K562 (cell line): Measurements from ENCODE around the gene CTRB1. TPM values are rescaled to one million over a fixed set of nuclear protein-coding genes. Genes with fewer than 3 reads are reported as not detected.

Experiments used
- ADNP ChIP-seq: fragments of 200-800 bp; sonication (Bioruptor generic); IDR thresholded peaks from 2 replicates; pipeline ENCODE4 v1.6.1; 2016; ENCODE audit warnings: missing genetic modification characterization, missing compliant biosample characterization
- CAMTA2 ChIP-seq: fragments of 250-450 bp; sonication (Bioruptor Pico); conservative IDR thresholded peaks from 2 replicates; pipeline ENCODE4 v1.5.1; 2022
- CHD2 ChIP-seq: IDR thresholded peaks from 2 replicates; pipeline ENCODE4 v1.6.1; 2011; ENCODE audit warnings: low read depth, low read length
- COPS2 ChIP-seq: fragments of 450-650 bp; conservative IDR thresholded peaks from 2 replicates; pipeline ENCODE4 v1.6.1; 2016; ENCODE audit warnings: mild to moderate bottlenecking, moderate library complexity
- DNMT1 ChIP-seq: fragments of 450-650 bp; IDR thresholded peaks from 2 replicates; pipeline ENCODE4 v1.6.1; 2016; ENCODE audit warnings: antibody characterized with exemption, mild to moderate bottlenecking
- FOXA3 ChIP-seq, 2 experiments: fragments of 450-650 bp in 1 of 2; sonication (generic) in 1 of 2; formaldehyde crosslinking; IDR thresholded peaks in 1 of 2; conservative IDR thresholded peaks in 1 of 2; 2 replicates each; pipeline versions ENCODE4 v1.4.0 to v1.8.0; 2020 to 2022; ENCODE audit warnings: mild to moderate bottlenecking in 2 of 2, missing genetic modification reagents in 1 of 2
- L3MBTL2 ChIP-seq: fragments of 450-650 bp; IDR thresholded peaks from 2 replicates; pipeline ENCODE4 v1.6.1; 2016; ENCODE audit warnings: mild to moderate bottlenecking, moderate library complexity
- MTA1 ChIP-seq: fragments of 450-650 bp; IDR thresholded peaks from 2 replicates; pipeline ENCODE4 v1.6.1; 2017; ENCODE audit warnings: borderline replicate concordance
- NUFIP1 ChIP-seq: fragments of 450-650 bp; IDR thresholded peaks from 2 replicates; pipeline ENCODE4 v1.6.1; 2018; ENCODE audit not compliant: partially characterized antibody
- RBM39 ChIP-seq: fragments of 200-400 bp; formaldehyde crosslinking; optimal IDR thresholded peaks from 2 replicates; pipeline ENCODE3; 2018; ENCODE audit warnings: low read depth, low read length
- RUNX1 ChIP-seq: sonication (generic); IDR thresholded peaks from 2 replicates; pipeline ENCODE4 v1.6.1; 2016; ENCODE audit warnings: antibody characterized with exemption, low read depth
- SMARCB1 ChIP-seq: IDR thresholded peaks from 2 replicates; pipeline ENCODE4 v1.6.1; 2011; ENCODE audit warnings: improper control_type of control experiment, low read depth; ENCODE audit not compliant: insufficient read length
- TRIM24 ChIP-seq, 2 experiments: fragments of 450-650 bp; IDR thresholded peaks; 2 replicates each; pipeline ENCODE4 v1.6.1; 2016
- ZNF311 ChIP-seq: fragments of 250-450 bp; sonication (Bioruptor Pico); IDR thresholded peaks from 2 replicates; pipeline ENCODE4 v1.4.0; 2020; ENCODE audit warnings: mild to moderate bottlenecking, moderate library complexity
- ZNF324 ChIP-seq: fragments of 250-450 bp; sonication (Bioruptor Pico); IDR thresholded peaks from 2 replicates; pipeline ENCODE4 v1.4.0; 2020; ENCODE audit warnings: mild to moderate bottlenecking
- ZNF584 ChIP-seq: fragments of 200-800 bp; sonication (Bioruptor generic); IDR thresholded peaks from 2 replicates; pipeline ENCODE4 v1.6.1; 2016; ENCODE audit warnings: low read depth, mild to moderate bottlenecking, missing genetic modification characterization, missing compliant biosample characterization
- ZNF696 ChIP-seq: fragments of 250-450 bp; sonication (Bioruptor Pico); conservative IDR thresholded peaks from 2 replicates; pipeline ENCODE4 v1.4.0; 2020; ENCODE audit warnings: mild to moderate bottlenecking, moderate library complexity
- polyA plus RNA-seq, 8 experiments: library from polyadenylated mRNA; depleted of rRNA in 4 of 8; stranded (reverse) in 5 of 8; unstranded in 3 of 8; fragments of >200 nt; fragmentation: Nextera tagmentation in 2 of 8; fragmentation: Illumina TruSeq in 1 of 8; extraction: Ambion mirVana in 2 of 8; extraction: Trizol in 1 of 8; gene quantifications; 2 replicates each; pipeline versions ENCODE4 v1.2.1 to v1.2.3, GENCODE V29; 2011 to 2014; ENCODE audit warnings: inconsistent platforms in 1 of 8, missing spikeins in 1 of 8
- total RNA-seq, 7 experiments: library from RNA; depleted of rRNA in 6 of 7; stranded (reverse); fragments of >200 nt in 6 of 7; fragmentation: Illumina TruSeq in 2 of 7; extraction: Trizol in 2 of 7; gene quantifications; 2 replicates each; pipeline versions ENCODE4 v1.2.1 to v1.2.3, GENCODE V29; 2011 to 2021; ENCODE audit warnings: low replicate concordance in 1 of 7
- TF ChIP-seq, protein P1 (sequence below): fragments of 250-450 bp; sonication (Bioruptor Pico); IDR thresholded peaks from 2 replicates; pipeline ENCODE4 v1.8.0; 2022; ENCODE audit warnings: moderate library complexity, mild to moderate bottlenecking, inconsistent platforms
- TF ChIP-seq, protein P2 (sequence below): fragments of 250-450 bp; sonication (Bioruptor Pico); IDR thresholded peaks from 2 replicates; pipeline ENCODE4 v1.5.0; 2021
- TF ChIP-seq, protein P3 (sequence below): sonication (generic); formaldehyde crosslinking; IDR thresholded peaks from 2 replicates; pipeline ENCODE4 v1.8.0; 2022; ENCODE audit warnings: missing genetic modification reagents, mild to moderate bottlenecking, borderline replicate concordance
- TF ChIP-seq, protein P4 (sequence below), 2 experiments: IDR thresholded peaks; 2 replicates each; pipeline ENCODE4 v1.6.1; 2011; ENCODE audit warnings: borderline replicate concordance in 1 of 2, control low read depth in 1 of 2, low read depth in 1 of 2, low read length in 1 of 2, mild to moderate bottlenecking in 1 of 2, mixed read lengths in 1 of 2, moderate library complexity in 1 of 2; ENCODE audit not compliant: insufficient read depth in 1 of 2, insufficient read length in 1 of 2, poor library complexity in 1 of 2, severe bottlenecking in 1 of 2; ENCODE audit errors: extremely low read depth in 1 of 2
- TF ChIP-seq, protein P5 (sequence below): fragments of 450-650 bp; formaldehyde crosslinking; IDR thresholded peaks from 2 replicates; pipeline ENCODE4 v1.4.0; 2020; ENCODE audit warnings: mild to moderate bottlenecking
- TF ChIP-seq, protein P6 (sequence below): IDR thresholded peaks from 2 replicates; pipeline ENCODE4 v1.6.1; 2016; ENCODE audit warnings: missing genetic modification characterization, missing compliant biosample characterization

The CTRB1 gene
- total and polyA plus RNA-seq, 9 of the 15 experiments (the other 6 are each of a cell fraction or from before 2014, with no cell fraction given), result 2.3 TPM; not detected in 8

DNA sequence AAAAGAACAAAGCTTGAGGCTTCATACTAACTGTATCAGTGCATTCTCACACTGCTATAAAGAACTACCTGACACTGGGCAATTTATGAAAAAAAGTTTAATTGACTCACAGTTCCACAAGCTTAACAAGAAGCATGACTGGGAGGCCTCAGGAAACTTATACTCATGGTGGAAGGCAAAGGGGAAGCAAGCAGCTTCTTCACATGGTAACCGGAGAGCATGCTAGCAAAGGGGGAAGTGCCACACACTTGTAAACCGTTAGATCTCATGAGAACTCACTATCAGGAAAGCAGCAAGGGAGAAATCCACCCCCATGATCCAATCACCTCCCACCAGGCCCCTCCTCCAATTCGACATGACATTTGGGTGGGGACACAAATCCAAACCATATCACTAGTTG is 37.2 kb upstream of the CTRB1 start (continued):
- TF ChIP-seq, protein P1, sequence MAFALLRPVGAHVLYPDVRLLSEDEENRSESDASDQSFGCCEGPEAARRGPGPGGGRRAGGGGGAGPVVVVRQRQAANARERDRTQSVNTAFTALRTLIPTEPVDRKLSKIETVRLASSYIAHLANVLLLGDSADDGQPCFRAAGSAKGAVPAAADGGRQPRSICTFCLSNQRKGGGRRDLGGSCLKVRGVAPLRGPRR (CRISPR knock-in tag), result no peak
- TF ChIP-seq RBM39 (no peak), DNMT1 (no peak), COPS2 (no peak), ZNF696 (CRISPR knock-in tag) (no peak), SMARCB1 (no peak), MTA1 (no peak), FOXA3 (CRISPR knock-in tag; conservative IDR thresholded peaks at IDR 0.05 in 1 of 2, IDR thresholded peaks at IDR 0.05 in 1 of 2) (no peak), ZNF584 (CRISPR knock-in tag) (no peak), NUFIP1 (no peak), RUNX1 (no peak), ZNF324 (CRISPR knock-in tag) (no peak), TRIM24 (IDR thresholded peaks at IDR 0.05) (peak in 1 of 2 experiments; percentile 18; a peak in 1 of 4 replicates), ZNF311 (CRISPR knock-in tag) (no peak), CHD2 (0 out of 2 replicates have a peak, but pooled peaks have one; percentile 20), CAMTA2 (CRISPR knock-in tag) (no peak), L3MBTL2 (peak; percentile 77), ADNP (tag) (no peak)
- TF ChIP-seq, protein P2, sequence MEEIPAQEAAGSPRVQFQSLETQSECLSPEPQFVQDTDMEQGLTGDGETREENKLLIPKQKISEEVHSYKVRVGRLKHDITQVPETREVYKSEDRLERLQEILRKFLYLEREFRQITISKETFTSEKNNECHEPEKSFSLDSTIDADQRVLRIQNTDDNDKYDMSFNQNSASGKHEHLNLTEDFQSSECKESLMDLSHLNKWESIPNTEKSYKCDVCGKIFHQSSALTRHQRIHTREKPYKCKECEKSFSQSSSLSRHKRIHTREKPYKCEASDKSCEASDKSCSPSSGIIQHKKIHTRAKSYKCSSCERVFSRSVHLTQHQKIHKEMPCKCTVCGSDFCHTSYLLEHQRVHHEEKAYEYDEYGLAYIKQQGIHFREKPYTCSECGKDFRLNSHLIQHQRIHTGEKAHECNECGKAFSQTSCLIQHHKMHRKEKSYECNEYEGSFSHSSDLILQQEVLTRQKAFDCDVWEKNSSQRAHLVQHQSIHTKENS (CRISPR knock-in tag), result no peak
- TF ChIP-seq, protein P3, sequence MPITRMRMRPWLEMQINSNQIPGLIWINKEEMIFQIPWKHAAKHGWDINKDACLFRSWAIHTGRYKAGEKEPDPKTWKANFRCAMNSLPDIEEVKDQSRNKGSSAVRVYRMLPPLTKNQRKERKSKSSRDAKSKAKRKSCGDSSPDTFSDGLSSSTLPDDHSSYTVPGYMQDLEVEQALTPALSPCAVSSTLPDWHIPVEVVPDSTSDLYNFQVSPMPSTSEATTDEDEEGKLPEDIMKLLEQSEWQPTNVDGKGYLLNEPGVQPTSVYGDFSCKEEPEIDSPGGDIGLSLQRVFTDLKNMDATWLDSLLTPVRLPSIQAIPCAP (CRISPR knock-in tag), result no peak
- TF ChIP-seq, protein P4, sequence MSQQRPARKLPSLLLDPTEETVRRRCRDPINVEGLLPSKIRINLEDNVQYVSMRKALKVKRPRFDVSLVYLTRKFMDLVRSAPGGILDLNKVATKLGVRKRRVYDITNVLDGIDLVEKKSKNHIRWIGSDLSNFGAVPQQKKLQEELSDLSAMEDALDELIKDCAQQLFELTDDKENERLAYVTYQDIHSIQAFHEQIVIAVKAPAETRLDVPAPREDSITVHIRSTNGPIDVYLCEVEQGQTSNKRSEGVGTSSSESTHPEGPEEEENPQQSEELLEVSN (IDR thresholded peaks at IDR 0.05; ENCODE audit: borderline replicate concordance in 1 of 2, extremely low read depth in 1 of 2, insufficient read depth in 1 of 2, insufficient read length in 1 of 2, low read depth in 1 of 2, low read length in 1 of 2, poor library complexity in 1 of 2, severe bottlenecking in 1 of 2), result peak in 1 of 2 experiments; percentile 24
- TF ChIP-seq, protein P5, sequence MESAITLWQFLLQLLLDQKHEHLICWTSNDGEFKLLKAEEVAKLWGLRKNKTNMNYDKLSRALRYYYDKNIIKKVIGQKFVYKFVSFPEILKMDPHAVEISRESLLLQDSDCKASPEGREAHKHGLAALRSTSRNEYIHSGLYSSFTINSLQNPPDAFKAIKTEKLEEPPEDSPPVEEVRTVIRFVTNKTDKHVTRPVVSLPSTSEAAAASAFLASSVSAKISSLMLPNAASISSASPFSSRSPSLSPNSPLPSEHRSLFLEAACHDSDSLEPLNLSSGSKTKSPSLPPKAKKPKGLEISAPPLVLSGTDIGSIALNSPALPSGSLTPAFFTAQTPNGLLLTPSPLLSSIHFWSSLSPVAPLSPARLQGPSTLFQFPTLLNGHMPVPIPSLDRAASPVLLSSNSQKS, result no peak
- TF ChIP-seq, protein P6, sequence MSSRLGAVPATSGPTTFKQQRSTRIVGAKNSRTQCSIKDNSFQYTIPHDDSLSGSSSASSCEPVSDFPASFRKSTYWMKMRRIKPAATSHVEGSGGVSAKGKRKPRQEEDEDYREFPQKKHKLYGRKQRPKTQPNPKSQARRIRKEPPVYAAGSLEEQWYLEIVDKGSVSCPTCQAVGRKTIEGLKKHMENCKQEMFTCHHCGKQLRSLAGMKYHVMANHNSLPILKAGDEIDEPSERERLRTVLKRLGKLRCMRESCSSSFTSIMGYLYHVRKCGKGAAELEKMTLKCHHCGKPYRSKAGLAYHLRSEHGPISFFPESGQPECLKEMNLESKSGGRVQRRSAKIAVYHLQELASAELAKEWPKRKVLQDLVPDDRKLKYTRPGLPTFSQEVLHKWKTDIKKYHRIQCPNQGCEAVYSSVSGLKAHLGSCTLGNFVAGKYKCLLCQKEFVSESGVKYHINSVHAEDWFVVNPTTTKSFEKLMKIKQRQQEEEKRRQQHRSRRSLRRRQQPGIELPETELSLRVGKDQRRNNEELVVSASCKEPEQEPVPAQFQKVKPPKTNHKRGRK (tag), result no peak
